B cell (primary cell): ENCODE results near the gene RBM19. TPM values are rescaled to one million over a fixed set of nuclear protein-coding genes. Genes with fewer than 3 reads are reported as not detected.

Experiments used
- ATAC-seq: fragments of 200-7000 bp; cut with Tn5 transposase; one replicate; pipeline ENCODE4 v1.10.0; 2021; ENCODE audit warnings: low read depth, mild to moderate bottlenecking, moderate number of reproducible peaks, moderate library complexity
- CTCF ChIA-PET: fragments of 350-600 bp; sonication (Branson Sonifier 250); formaldehyde crosslinking; loops from one replicate; lab custom pipeline; 2021; ENCODE audit warnings: antibody characterized with exemption, inconsistent platforms; lab: Charles Lee
- POLR2A ChIA-PET: fragments of 350-600 bp; sonication (Branson Sonifier 250); formaldehyde crosslinking; loops from one replicate; lab custom pipeline; 2021; ENCODE audit warnings: antibody characterized with exemption; lab: Charles Lee
- DNase-seq: peaks from one replicate; pipeline ENCODE4 v3.0.0; 2013
- H2AFZ ChIP-seq: 2 replicates; pipeline ENCODE4 v1.6.1; 2012; ENCODE audit warnings: mild to moderate bottlenecking, low read depth, low read length; ENCODE audit not compliant: insufficient read depth, poor library complexity, severe bottlenecking
- H3K27ac ChIP-seq, 2 donors: 1 replicate in 1 of 2; 2 replicates in 1 of 2; pipeline ENCODE4 v1.5.1; 2012 to 2013; ENCODE audit warnings: low read length in 2 of 2, mild to moderate bottlenecking in 2 of 2, moderate library complexity in 1 of 2
- H3K27me3 ChIP-seq, 4 experiments: fragments of 200-600 bp in 1 of 4; sonication (generic) in 1 of 4; replicated peaks in 1 of 4; 1 replicate in 2 of 4; 2 replicates in 2 of 4; pipeline versions ENCODE4 v1.6.1 to v1.7.0; 2013 to 2016; ENCODE audit warnings: low read length in 3 of 4, mild to moderate bottlenecking in 2 of 4, mixed read lengths in 1 of 4, moderate library complexity in 1 of 4; ENCODE audit not compliant: insufficient read depth in 4 of 4, control insufficient read depth in 3 of 4; ENCODE audit errors: control extremely low read depth in 1 of 4
- H3K36me3 ChIP-seq, 2 experiments: replicated peaks in 1 of 2; 1 replicate in 1 of 2; 2 replicates in 1 of 2; pipeline versions ENCODE4 v1.6.1 to v1.7.1; 2013; ENCODE audit warnings: low read length in 1 of 2; ENCODE audit not compliant: insufficient read depth in 2 of 2, control insufficient read depth in 1 of 2; ENCODE audit errors: control extremely low read depth in 1 of 2, extremely low read depth in 1 of 2
- H3K4me1 ChIP-seq, 2 donors: fragments of 200-600 bp in 1 of 2; sonication (generic) in 1 of 2; 1 replicate in 1 of 2; 2 replicates in 1 of 2; pipeline versions ENCODE4 v1.5.1 to v1.6.1; 2013 to 2017; ENCODE audit warnings: low read length in 2 of 2; ENCODE audit not compliant: control insufficient read depth in 2 of 2, insufficient read depth in 2 of 2
- H3K4me2 ChIP-seq: replicated peaks from 2 replicates; pipeline ENCODE3; 2012; ENCODE audit warnings: mild to moderate bottlenecking, low read depth, low read length; ENCODE audit not compliant: poor library complexity, severe bottlenecking
- H3K4me3 ChIP-seq, 5 experiments: fragments of 200-600 bp in 1 of 5; sonication (generic) in 1 of 5; 1 replicate in 3 of 5; 2 replicates in 2 of 5; pipeline versions ENCODE4 v1.5.1 to v1.7.0; 2011 to 2016; ENCODE audit warnings: low read length in 4 of 5, mild to moderate bottlenecking in 4 of 5, low read depth in 2 of 5, control low read depth in 1 of 5, moderate library complexity in 1 of 5; ENCODE audit not compliant: insufficient read depth in 1 of 5; ENCODE audit errors: control extremely low read depth in 1 of 5, extremely low read depth in 1 of 5
- H3K79me2 ChIP-seq: fragments of 200-600 bp; sonication (generic); one replicate; pipeline ENCODE4 v1.6.0; 2016; ENCODE audit warnings: low read length; ENCODE audit not compliant: control insufficient read depth, insufficient read depth
- H3K9ac ChIP-seq: fragments of 200-600 bp; sonication (generic); 2 replicates; pipeline ENCODE4 v1.6.1; 2017; ENCODE audit warnings: mild to moderate bottlenecking, low read length, moderate library complexity
- H3K9me3 ChIP-seq, 3 donors: one replicate each; pipeline versions ENCODE4 v1.6.1 to v1.7.1; 2013; ENCODE audit warnings: low read length in 2 of 3; ENCODE audit not compliant: control insufficient read depth in 2 of 3, insufficient read depth in 1 of 3; ENCODE audit errors: control extremely low read depth in 1 of 3
- H4K20me1 ChIP-seq: 2 replicates; pipeline ENCODE4 v1.6.0; 2012; ENCODE audit warnings: mild to moderate bottlenecking, low read length; ENCODE audit not compliant: insufficient read depth, control insufficient read depth, poor library complexity, severe bottlenecking
- H3K27ac Mint-ChIP-seq: one replicate; pipeline ENCODE4 v1.8.0; 2021; ENCODE audit warnings: mixed read lengths
- H3K27me3 Mint-ChIP-seq: one replicate; pipeline ENCODE4 v1.8.0; 2021; ENCODE audit warnings: mixed read lengths
- H3K4me1 Mint-ChIP-seq: one replicate; pipeline ENCODE4 v1.8.0; 2021; ENCODE audit warnings: mixed read lengths
- H3K4me3 Mint-ChIP-seq: one replicate; pipeline ENCODE4 v1.8.0; 2021; ENCODE audit warnings: mixed read lengths
- H3K9me3 Mint-ChIP-seq: one replicate; pipeline ENCODE4 v1.8.0; 2022; ENCODE audit warnings: mixed read lengths; ENCODE audit not compliant: insufficient read depth
- EZH2 ChIP-seq: IDR thresholded peaks from 2 replicates; pipeline ENCODE4 v1.6.1; 2012; ENCODE audit warnings: borderline replicate concordance, low read depth, mild to moderate bottlenecking, moderate library complexity, low read length; ENCODE audit not compliant: insufficient read depth, poor library complexity, severe bottlenecking
- WGBS: methylation state at CpG from one replicate; pipeline ENCODE4 v1.1.5; 2013; ENCODE audit warnings: missing lambda C conversion rate; ENCODE audit not compliant: insufficient coverage; 5-methylcytosine and 5-hydroxymethylcytosine counted together
- intact Hi-C: fragments of 100-400 bp; cut with micrococcal nuclease; formaldehyde crosslinking; loops from one replicate; pipeline ENCODE4 v1.10.0; 2022
- polyA plus RNA-seq: library from polyadenylated mRNA; depleted of rRNA; stranded (reverse); fragments of >200 nt; gene quantifications from 2 replicates; pipeline ENCODE4 v1.2.3, GENCODE V29; 2012
- total RNA-seq, 2 donors: library from RNA; stranded (reverse); fragments of 120-200 nt in 1 of 2; gene quantifications; 1 replicate in 1 of 2; 2 replicates in 1 of 2; pipeline versions ENCODE4 v1.2.3 to v1.2.4, GENCODE V29; 2013 to 2022
- TF ChIP-seq, protein P1 (sequence below): fragments of 200-600 bp; IDR thresholded peaks from one replicate; pipeline ENCODE4 v1.8.0; 2022; ENCODE audit warnings: antibody characterized with exemption, mild to moderate bottlenecking

RBM19 gene
- total and polyA plus RNA-seq, 2 donors (not counting 1 experiment from before 2014, with no cell fraction given), result 43.1 to 90.0 TPM

DNA sequence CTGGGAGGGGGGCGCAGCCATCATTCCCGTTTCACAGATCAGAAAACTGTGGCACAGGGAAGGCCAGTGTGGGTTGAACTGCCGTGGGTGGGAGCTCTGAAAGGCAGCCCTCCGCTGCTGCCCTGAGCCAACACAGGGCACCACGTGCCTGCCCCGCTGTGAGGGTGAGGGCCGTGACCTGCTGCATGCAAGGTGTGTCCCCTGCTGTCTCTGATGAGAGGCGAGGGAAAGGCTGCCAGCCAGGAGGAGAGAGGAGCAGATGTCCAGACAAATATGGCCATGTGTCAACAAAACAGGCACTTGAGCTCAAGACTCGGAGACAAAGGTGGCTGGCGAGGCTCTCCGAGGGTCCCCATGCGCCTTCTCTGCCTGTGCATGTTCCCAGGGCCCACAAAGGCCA lies 108.8 kb downstream of the RBM19 start:
- H3K9me3 Mint-ChIP-seq, result no peaks in the 10 kb centered on the region
- 94% methylated on average over 12 of the region's 12 CpGs for WGBS
- H3K79me2 ChIP-seq, result no peaks in the 10 kb centered on the region
- POLR2A ChIA-PET, result no interaction called here
- no peak overlapping the region for H3K9ac ChIP-seq
- DNase-seq (no peak), ATAC-seq (no peak)
- CTCF ChIA-PET, result no interaction called here
- no peaks in the 10 kb centered on the region for H3K27me3 ChIP-seq
- no peak overlapping the region for H3K4me3 ChIP-seq
- H3K36me3 ChIP-seq, result peaks cover 0 to 51% of the 10 kb centered on the region in 2 experiments
- peaks cover 5% of the 10 kb centered on the region in 2 donors for H3K4me1 ChIP-seq
- no peak overlapping the region for H3K4me2 ChIP-seq
- H2AFZ ChIP-seq, result no peak overlapping the region
- no peak overlapping the region for H3K27ac ChIP-seq
- no peaks in the 10 kb centered on the region for H3K27me3 Mint-ChIP-seq
- no peak for TF ChIP-seq EZH2
- TF ChIP-seq, protein P1, sequence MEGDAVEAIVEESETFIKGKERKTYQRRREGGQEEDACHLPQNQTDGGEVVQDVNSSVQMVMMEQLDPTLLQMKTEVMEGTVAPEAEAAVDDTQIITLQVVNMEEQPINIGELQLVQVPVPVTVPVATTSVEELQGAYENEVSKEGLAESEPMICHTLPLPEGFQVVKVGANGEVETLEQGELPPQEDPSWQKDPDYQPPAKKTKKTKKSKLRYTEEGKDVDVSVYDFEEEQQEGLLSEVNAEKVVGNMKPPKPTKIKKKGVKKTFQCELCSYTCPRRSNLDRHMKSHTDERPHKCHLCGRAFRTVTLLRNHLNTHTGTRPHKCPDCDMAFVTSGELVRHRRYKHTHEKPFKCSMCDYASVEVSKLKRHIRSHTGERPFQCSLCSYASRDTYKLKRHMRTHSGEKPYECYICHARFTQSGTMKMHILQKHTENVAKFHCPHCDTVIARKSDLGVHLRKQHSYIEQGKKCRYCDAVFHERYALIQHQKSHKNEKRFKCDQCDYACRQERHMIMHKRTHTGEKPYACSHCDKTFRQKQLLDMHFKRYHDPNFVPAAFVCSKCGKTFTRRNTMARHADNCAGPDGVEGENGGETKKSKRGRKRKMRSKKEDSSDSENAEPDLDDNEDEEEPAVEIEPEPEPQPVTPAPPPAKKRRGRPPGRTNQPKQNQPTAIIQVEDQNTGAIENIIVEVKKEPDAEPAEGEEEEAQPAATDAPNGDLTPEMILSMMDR, result no peak
- H3K9me3 ChIP-seq, result no peaks in the 10 kb centered on the region
- H4K20me1 ChIP-seq, result no peaks in the 10 kb centered on the region
- no peak overlapping the region for H3K27ac Mint-ChIP-seq
- peaks cover 9% of the 10 kb centered on the region for H3K4me1 Mint-ChIP-seq
- intact Hi-C loops, result no loop called here
- H3K4me3 Mint-ChIP-seq, result no peak overlapping the region

DNA sequence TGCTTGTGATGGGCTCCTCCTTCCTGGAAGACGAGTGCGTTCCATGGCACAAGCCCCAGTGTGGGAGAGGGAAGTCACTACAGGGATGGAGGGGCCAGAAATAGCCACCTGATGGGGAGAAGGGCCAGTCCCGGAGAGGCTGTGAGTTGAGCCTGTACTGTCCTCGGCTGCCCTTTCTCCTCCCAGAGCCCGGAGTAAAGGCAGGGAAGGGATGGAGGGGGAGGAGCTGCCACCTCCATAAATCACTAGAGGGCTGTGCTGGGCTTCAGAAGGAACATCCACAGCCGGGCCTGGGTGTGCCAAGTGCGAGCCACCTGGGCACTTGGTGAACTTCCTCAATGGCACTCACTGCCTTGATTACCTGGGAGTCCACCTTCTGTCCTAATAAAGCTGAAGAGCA lies 110.1 kb downstream of the RBM19 start:
- no peak for ATAC-seq
- TF ChIP-seq, protein P1, result no peak
- TF ChIP-seq EZH2, result no peak
- H3K9ac ChIP-seq, result no peak overlapping the region
- no peaks in the 10 kb centered on the region for H4K20me1 ChIP-seq
- ChIA-PET POLR2A (no interaction called here), CTCF (no interaction called here)
- no peak overlapping the region for H3K4me2 ChIP-seq
- H3K79me2 ChIP-seq, result no peaks in the 10 kb centered on the region
- H3K27me3 ChIP-seq, result no peaks in the 10 kb centered on the region
- H3K4me3 Mint-ChIP-seq, result no peak overlapping the region
- no peaks in the 10 kb centered on the region for H3K27me3 Mint-ChIP-seq
- no peak overlapping the region for H3K4me3 ChIP-seq
- DNase-seq, result no peak
- intact Hi-C loops, result no loop called here
- H3K27ac Mint-ChIP-seq, result no peak overlapping the region
- H3K36me3 ChIP-seq, result peaks cover 0 to 53% of the 10 kb centered on the region in 2 experiments
- no peaks in the 10 kb centered on the region for H3K9me3 Mint-ChIP-seq
- H2AFZ ChIP-seq, result no peak overlapping the region
- WGBS, result 95% methylated on average over 7 of the region's 7 CpGs
- no peaks in the 10 kb centered on the region for H3K9me3 ChIP-seq
- H3K27ac ChIP-seq, result no peak overlapping the region
- H3K4me1 ChIP-seq, result no peaks in the 10 kb centered on the region
- H3K4me1 Mint-ChIP-seq, result no peaks in the 10 kb centered on the region
